HG03354 (cell line): ENCODE data around the gene PPP4R4.

Experiments
- ATAC-seq: cut with Tn5 transposase; IDR thresholded peaks from one replicate; pipeline ENCODE4 v1.9.1; 2021; ENCODE audit warnings: mild to moderate bottlenecking; ENCODE audit not compliant: unreplicated experiment, poor library complexity, severe bottlenecking

The PPP4R4 gene

GRCh38 chr14:94322648-94323570 is 148.8 kb downstream of the PPP4R4 start, which contains the start of gene SERPINA6:
Gene SERPINA6 (minus strand): TSS chr14:94323336. CDS start chr14:94314648, 8,688 bp downstream.
- no peak for ATAC-seq

GRCh38 chr14:94328196-94328595 is 154.1 kb downstream of the PPP4R4 start:
- no peak for ATAC-seq
